PFSK-1 (cell line): ENCODE data around the gene MKRN2.

Source experiments
- POLR2AphosphoS5 ChIP-seq: IDR thresholded peaks from 2 replicates; pipeline ENCODE4 v1.6.1; 2012; ENCODE audit warnings: low read depth, mild to moderate bottlenecking, control low read depth, low read length, moderate library complexity
- SIN3A ChIP-seq: IDR thresholded peaks from 2 replicates; pipeline ENCODE4 v1.6.1; 2012; ENCODE audit warnings: mild to moderate bottlenecking, low read length, moderate library complexity, borderline replicate concordance; ENCODE audit not compliant: insufficient read depth
- TAF1 ChIP-seq: IDR thresholded peaks from 2 replicates; pipeline ENCODE4 v1.6.1; 2012; ENCODE audit warnings: low read length, control low read depth, borderline replicate concordance; ENCODE audit not compliant: insufficient read depth

DNA sequence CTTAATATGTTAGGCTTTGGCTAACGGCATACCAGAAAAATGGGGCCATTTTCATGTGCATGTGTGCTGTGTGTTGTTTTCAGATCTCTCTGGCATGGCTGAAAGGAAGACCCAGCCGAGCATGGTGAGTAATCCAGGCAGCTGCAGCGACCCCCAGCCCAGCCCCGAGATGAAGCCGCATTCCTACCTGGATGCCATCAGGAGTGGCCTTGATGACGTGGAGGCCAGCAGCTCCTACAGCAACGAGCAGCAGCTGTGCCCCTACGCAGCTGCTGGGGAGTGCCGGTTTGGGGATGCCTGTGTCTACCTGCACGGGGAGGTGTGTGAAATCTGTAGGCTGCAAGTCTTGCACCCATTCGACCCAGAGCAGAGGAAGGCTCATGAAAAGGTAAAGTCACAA lies 15.1 kb downstream of the MKRN2 start:
- no peak for TF ChIP-seq TAF1
- TF ChIP-seq POLR2AphosphoS5: no peak
- no peak for TF ChIP-seq SIN3A
